ENCODE measurements around the gene TMEM221.

The TMEM221 gene

DNA sequence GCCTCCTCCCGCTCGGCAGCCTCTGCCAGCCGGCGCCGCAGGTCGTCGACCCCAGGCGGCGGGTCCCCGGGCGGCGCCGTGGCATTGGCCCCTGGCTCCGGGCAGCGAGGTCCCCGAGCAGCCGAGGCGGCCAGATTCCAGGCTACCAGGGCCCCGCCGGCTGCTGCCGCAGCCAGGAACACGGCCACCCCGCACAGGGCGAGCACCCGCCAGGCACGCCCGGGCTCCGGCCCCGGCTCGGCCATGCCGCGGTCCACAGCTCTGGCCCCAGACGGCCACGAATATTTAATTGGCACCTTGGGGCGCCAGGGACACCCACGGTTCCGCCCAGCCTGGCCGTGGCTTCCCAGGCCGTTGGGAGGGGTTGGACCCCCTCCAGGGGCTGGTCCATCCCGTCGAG, 54.6 kb downstream of the TMEM221 start, which contains the start of gene CCDC194:
TSS of gene CCDC194 (minus strand) at position 283 of the 400 bp plus-strand sequence. CDS start at position 245, 38 bp downstream.
- H3K27me3 Mint-ChIP-seq, result peaks cover 11% of the 10 kb centered on the region
- DNase-seq (ENCODE audit: low spot score in 2 of 2) (no peak), ATAC-seq (ENCODE audit: low read depth) (no peak)
- H3K36me3 Mint-ChIP-seq, result peaks cover 14% of the 10 kb centered on the region
- H3K4me3 Mint-ChIP-seq, result no peak within 1 kb of the TSS
- peak within 1 kb of the TSS; percentile 78 for H3K27ac Mint-ChIP-seq
- peaks cover 2% of the 10 kb centered on the region for H3K9me3 Mint-ChIP-seq
- peaks cover 17% of the 10 kb centered on the region for H3K4me1 Mint-ChIP-seq

DNA sequence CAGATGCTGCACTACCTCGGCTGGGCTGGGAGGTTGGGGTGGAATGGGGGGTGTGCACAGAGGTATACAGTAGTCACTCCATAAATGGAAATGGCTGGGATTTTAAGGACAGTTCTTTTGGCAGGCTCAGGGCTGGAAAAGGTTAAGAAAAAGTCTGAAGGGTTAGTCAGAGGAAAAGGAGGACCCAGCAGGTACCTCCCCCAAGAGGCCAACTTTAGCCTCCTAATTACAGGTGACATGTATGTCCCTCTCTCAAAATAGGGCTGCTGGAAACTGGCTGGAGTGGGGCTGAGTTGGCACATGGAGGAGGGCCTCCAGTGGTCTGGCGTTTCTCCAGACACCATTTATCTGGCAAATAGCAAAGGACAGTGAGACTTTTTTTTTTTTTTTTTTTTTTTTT, 55.5 kb downstream of the TMEM221 start:
- H3K27me3 Mint-ChIP-seq, result peaks cover 11% of the 10 kb centered on the region
- ATAC-seq (ENCODE audit: low read depth) (no peak), DNase-seq (ENCODE audit: low spot score in 2 of 2) (no peak)
- no peak overlapping the region for H3K4me3 Mint-ChIP-seq
- H3K4me1 Mint-ChIP-seq, result peaks cover 17% of the 10 kb centered on the region
- H3K9me3 Mint-ChIP-seq, result peaks cover 2% of the 10 kb centered on the region
- no peak overlapping the region for H3K27ac Mint-ChIP-seq
- peaks cover 12% of the 10 kb centered on the region for H3K36me3 Mint-ChIP-seq

DNA sequence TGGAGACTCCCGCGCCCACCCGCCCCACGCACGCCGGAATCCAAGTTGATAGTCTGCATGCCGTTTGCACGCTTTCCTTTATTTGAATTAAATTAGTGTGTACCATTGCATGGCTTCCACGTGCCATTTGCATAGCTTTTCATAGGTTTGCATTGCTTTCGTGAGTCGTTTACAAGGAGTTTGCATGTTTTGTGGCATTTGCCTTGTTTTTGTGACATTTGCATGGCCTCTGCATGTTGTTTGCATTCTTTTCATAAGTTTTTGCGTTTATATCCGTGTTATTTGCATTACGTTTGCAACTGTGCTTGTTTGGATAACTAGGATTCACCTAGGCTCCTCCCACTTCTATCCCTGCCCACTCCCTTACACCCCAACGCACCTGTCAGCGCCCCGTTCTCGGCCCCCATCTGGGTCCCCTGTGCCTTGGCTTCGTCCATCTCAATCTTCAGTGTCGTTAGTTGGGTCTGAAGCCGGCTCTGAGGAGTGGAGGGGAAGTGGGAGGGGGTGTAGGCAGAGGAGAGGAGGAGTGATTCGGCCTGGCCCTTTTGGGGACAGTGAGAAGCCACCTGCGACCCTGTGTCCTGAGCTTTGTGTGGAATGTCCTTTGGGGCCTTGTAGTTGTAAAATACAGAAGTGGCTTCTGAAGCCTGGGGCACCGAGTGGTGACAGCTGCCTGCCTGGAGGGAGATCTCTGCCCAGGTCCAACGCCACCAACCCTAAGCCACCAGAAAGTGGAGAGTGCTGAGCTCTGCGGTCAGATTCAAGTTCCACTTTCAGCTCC, 56.9 kb downstream of the TMEM221 start:
- no peak for DNase-seq (ENCODE audit: low spot score in 2 of 2)
- peak; percentile 17 for ATAC-seq (ENCODE audit: low read depth)
- H3K27me3 Mint-ChIP-seq, result peaks cover 11% of the 10 kb centered on the region
- no peak overlapping the region for H3K27ac Mint-ChIP-seq
- peaks cover 17% of the 10 kb centered on the region for H3K4me1 Mint-ChIP-seq
- H3K9me3 Mint-ChIP-seq, result peaks cover 2% of the 10 kb centered on the region
- peak overlapping the region; percentile 64 for H3K4me3 Mint-ChIP-seq
- H3K36me3 Mint-ChIP-seq, result peaks cover 6% of the 10 kb centered on the region

DNA sequence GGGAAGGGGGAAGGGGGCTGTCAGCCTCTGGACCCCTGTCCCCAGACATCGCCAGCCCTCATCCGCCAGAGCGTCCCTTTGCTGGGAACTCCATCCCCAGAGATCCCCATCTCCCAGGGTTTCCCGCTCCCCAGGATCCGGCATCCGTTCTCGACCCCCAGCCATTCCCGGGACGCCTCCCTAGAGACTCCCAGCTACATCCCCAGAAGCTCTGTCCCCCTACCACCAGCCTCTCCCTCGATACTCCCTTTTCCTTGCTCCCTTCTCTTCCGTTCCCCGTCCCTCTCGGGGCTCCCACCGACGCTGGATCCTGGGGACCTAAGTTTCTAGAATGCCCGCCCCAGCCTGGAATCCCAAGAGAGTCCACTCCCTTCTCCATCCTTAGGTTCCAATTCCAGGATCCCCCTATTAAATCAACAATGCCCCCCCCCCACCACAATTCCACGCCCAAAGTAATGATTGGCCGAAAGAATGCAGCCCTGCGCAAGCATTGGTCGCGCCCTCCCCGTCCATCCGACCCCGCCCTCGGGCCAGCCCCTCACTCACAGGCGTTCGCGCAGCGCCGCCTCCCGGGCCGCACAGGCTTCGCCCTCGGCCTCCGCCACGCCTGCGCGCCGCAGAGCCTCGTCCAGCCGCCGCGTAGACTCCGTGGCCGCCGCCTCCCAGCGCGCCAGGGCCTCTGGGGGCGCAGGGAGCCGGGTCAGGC, 57.6 kb downstream of the TMEM221 start:
- Mint-ChIP-seq H3K27me3 (peaks cover 11% of the 10 kb centered on the region), H3K9me3 (peaks cover 2% of the 10 kb centered on the region), H3K4me1 (peaks cover 17% of the 10 kb centered on the region), H3K36me3 (peaks cover 6% of the 10 kb centered on the region), H3K4me3 (peak overlapping the region; percentile 85), H3K27ac (no peak overlapping the region)
- DNase-seq (ENCODE audit: low spot score in 2 of 2), result peak; percentile 73
- ATAC-seq (ENCODE audit: low read depth), result peak; percentile 99

DNA sequence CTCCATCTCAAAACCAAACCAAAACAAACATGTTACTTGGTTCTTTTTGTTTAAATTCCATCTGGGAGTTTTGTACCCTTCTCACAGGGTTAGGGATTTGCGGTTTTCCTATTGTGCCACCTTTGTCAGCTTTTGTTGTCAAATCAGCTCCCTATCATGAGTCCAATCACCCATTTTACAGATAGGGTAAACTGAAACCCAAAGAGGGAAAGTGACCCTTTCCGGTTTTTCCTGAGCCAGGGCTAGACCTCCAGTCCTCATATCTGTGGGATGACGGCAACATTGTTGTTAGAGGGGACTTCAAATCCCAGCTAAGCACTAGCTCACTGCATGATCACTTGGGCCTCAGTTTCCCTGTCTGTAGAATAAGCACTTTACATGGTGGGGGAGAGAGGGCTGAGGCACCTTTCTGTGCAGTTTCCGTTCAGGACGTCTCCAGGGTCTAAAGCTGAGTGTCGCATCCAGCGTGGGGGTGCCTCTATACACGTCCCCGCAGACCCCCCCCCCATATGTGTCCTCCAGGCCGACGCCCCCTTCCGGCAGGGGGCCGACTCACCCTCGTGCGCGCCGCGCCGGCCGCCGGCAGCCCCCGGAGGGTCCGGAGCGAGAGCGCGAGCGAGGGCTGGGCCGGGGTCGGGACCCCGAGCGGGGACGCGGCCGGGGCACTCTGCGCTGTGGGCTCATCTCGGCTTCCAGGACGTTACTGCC, 58.4 kb downstream of the TMEM221 start:
- ATAC-seq (ENCODE audit: low read depth) (no peak), DNase-seq (ENCODE audit: low spot score in 2 of 2) (no peak)
- H3K4me1 Mint-ChIP-seq, result peaks cover 14% of the 10 kb centered on the region
- peaks cover 2% of the 10 kb centered on the region for H3K9me3 Mint-ChIP-seq
- peaks cover 11% of the 10 kb centered on the region for H3K27me3 Mint-ChIP-seq
- no peak overlapping the region for H3K4me3 Mint-ChIP-seq
- H3K27ac Mint-ChIP-seq, result no peak overlapping the region
- H3K36me3 Mint-ChIP-seq, result peaks cover 4% of the 10 kb centered on the region

DNA sequence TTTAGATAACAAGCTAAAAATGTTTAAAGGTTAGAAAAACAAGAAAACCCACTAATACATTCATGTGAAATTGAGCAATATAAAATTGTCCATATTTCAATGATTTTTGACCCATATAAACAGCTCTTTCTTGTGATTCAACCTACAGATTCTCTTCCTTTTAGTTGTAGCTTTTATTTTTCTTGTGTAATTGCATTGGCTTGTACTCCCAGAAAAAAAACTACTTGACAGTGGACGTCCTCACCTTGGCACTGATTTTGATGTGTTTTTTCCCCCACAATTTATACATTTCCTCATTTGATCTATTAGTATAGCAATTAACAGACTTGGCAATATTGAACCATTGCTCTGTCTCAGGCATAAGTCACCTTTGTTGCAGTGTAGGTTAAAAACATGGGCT, 59.2 kb downstream of the TMEM221 start:
- peaks cover 2% of the 10 kb centered on the region for H3K9me3 Mint-ChIP-seq
- H3K4me1 Mint-ChIP-seq, result peaks cover 11% of the 10 kb centered on the region
- H3K27me3 Mint-ChIP-seq, result peaks cover 11% of the 10 kb centered on the region
- H3K36me3 Mint-ChIP-seq, result peaks cover 3% of the 10 kb centered on the region
- no peak for ATAC-seq (ENCODE audit: low read depth)
- H3K27ac Mint-ChIP-seq, result no peak overlapping the region
- no peak overlapping the region for H3K4me3 Mint-ChIP-seq
- no peak for DNase-seq (ENCODE audit: low spot score in 2 of 2)

DNA sequence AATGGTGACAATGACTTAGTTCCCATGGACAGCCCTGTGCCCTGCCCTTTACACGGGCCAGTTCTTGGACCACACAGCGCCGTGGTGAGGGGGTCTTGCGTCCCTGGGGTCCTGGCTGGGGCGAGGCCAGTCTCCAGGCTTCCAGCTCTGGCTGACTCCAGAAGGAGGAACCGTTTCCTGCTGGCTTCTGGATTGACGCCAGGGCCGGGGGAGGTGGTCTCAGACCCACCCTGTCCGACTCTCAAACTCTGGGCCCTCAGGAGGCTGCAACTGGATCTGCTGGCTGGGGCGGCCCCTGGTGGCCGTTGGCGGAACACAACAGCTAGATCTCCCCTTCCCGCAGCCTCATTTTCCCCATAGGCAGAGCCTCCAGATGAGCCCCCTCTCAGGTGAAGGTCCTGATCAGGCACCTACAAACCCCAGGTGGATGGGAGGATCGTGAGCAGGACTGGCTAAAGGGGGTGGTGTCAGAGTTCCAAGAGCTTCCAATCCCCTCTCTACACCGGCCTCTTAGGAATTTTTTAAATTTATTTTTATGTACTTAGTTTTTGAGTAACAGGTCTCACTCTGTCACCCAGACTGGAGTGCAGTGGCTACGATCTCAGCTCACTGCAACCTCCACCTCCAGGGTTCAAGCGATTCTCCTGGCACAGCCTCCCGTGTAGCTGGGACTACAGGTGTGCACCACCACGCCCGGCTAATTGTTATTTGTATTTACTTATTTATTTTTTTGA, 62.4 kb downstream of the TMEM221 start:
- no peak overlapping the region for H3K27ac Mint-ChIP-seq

More for the DNA sequence above, 62.4 kb downstream of the TMEM221 start:
- Mint-ChIP-seq H3K36me3 (peaks cover 3% of the 10 kb centered on the region), H3K9me3 (peaks cover 2% of the 10 kb centered on the region), H3K27me3 (peaks cover 5% of the 10 kb centered on the region), H3K4me1 (peaks cover 4% of the 10 kb centered on the region), H3K4me3 (no peak overlapping the region)
- ATAC-seq (ENCODE audit: low read depth) (peak; percentile 60), DNase-seq (ENCODE audit: low spot score in 2 of 2) (peak; percentile 64 to 67)

Measured in memory B cell (primary cell).